Trophoblast cell (in vitro differentiated cells and primary cell): ENCODE data around the gene ELOVL5.

ENCODE experiments used
- DNase-seq, 2 donors: peaks; one replicate each; pipeline ENCODE4 v3.0.0-alpha.2; 2016
- H2AFZ ChIP-seq: 2 replicates; pipeline ENCODE4 v1.6.1; 2013; ENCODE audit warnings: low read length, moderate library complexity, mild to moderate bottlenecking; ENCODE audit not compliant: insufficient read depth, poor library complexity
- H2AK5ac ChIP-seq: 2 replicates; pipeline ENCODE4 v1.6.1; 2013; ENCODE audit warnings: mild to moderate bottlenecking, low read length
- H2BK120ac ChIP-seq: 2 replicates; pipeline ENCODE4 v1.6.1; 2013; ENCODE audit warnings: low read length, mild to moderate bottlenecking, moderate library complexity; ENCODE audit not compliant: insufficient read depth, poor library complexity
- H2BK12ac ChIP-seq: 2 replicates; pipeline ENCODE4 v1.6.1; 2013; ENCODE audit warnings: mild to moderate bottlenecking, low read length, moderate library complexity
- H2BK5ac ChIP-seq: 2 replicates; pipeline ENCODE4 v1.6.1; 2013; ENCODE audit warnings: low read length, low read depth, moderate library complexity, mild to moderate bottlenecking; ENCODE audit not compliant: poor library complexity
- H3K14ac ChIP-seq: 2 replicates; pipeline ENCODE4 v1.6.1; 2013; ENCODE audit warnings: mild to moderate bottlenecking, low read length
- H3K18ac ChIP-seq: 2 replicates; pipeline ENCODE4 v1.6.1; 2013; ENCODE audit warnings: mild to moderate bottlenecking, low read length
- H3K23ac ChIP-seq: 2 replicates; pipeline ENCODE4 v1.6.1; 2013; ENCODE audit warnings: low read length
- H3K27ac ChIP-seq: 2 replicates; pipeline ENCODE4 v1.5.1; 2013; ENCODE audit warnings: low read depth, mild to moderate bottlenecking, inconsistent platforms, low read length, moderate library complexity
- H3K27me3 ChIP-seq: 2 replicates; pipeline ENCODE4 v1.6.1; 2013; ENCODE audit warnings: inconsistent platforms, mild to moderate bottlenecking, low read length, moderate library complexity; ENCODE audit not compliant: insufficient read depth
- H3K36me3 ChIP-seq, 2 experiments: 1 replicate in 1 of 2; 2 replicates in 1 of 2; pipeline ENCODE4 v1.6.1; 2013; ENCODE audit warnings: low read length in 2 of 2, mild to moderate bottlenecking in 2 of 2, moderate library complexity in 1 of 2; ENCODE audit not compliant: insufficient read depth in 2 of 2, control insufficient read depth in 1 of 2
- H3K4ac ChIP-seq: 2 replicates; pipeline ENCODE4 v1.6.1; 2013; ENCODE audit warnings: low read depth, mild to moderate bottlenecking, low read length, moderate library complexity
- H3K4me1 ChIP-seq, 2 experiments: 1 replicate in 1 of 2; 2 replicates in 1 of 2; pipeline ENCODE4 v1.6.1; 2013; ENCODE audit warnings: low read length in 2 of 2, mild to moderate bottlenecking in 2 of 2, moderate library complexity in 1 of 2; ENCODE audit not compliant: insufficient read depth in 2 of 2, control insufficient read depth in 1 of 2
- H3K4me2 ChIP-seq: 2 replicates; pipeline ENCODE4 v1.6.1; 2013; ENCODE audit warnings: inconsistent platforms, mild to moderate bottlenecking, low read length, moderate library complexity
- H3K4me3 ChIP-seq: 2 replicates; pipeline ENCODE4 v1.5.1; 2013; ENCODE audit warnings: mild to moderate bottlenecking, low read depth, low read length, inconsistent platforms
- H3K79me1 ChIP-seq: one replicate; pipeline ENCODE4 v1.6.1; 2013; ENCODE audit warnings: low read length
- H3K79me2 ChIP-seq: 2 replicates; pipeline ENCODE4 v1.6.1; 2013; ENCODE audit warnings: low read length, mild to moderate bottlenecking; ENCODE audit not compliant: control insufficient read depth, insufficient read depth, poor library complexity
- H3K9ac ChIP-seq: 2 replicates; pipeline ENCODE4 v1.6.1; 2013; ENCODE audit warnings: mild to moderate bottlenecking, low read length
- H3K9me3 ChIP-seq: 2 replicates; pipeline ENCODE4 v1.6.1; 2013; ENCODE audit warnings: low read depth, mild to moderate bottlenecking, control low read depth, inconsistent platforms, low read length; ENCODE audit not compliant: insufficient read depth
- H4K12ac ChIP-seq: 2 replicates; pipeline ENCODE4 v1.6.1; 2013; ENCODE audit warnings: low read depth, mild to moderate bottlenecking, low read length, moderate library complexity
- H4K8ac ChIP-seq: 2 replicates; pipeline ENCODE4 v1.6.1; 2013; ENCODE audit warnings: low read depth, mild to moderate bottlenecking, low read length, moderate library complexity
- H4K91ac ChIP-seq: one replicate; pipeline ENCODE4 v1.6.1; 2013; ENCODE audit warnings: low read depth, mild to moderate bottlenecking, low read length, moderate library complexity
- WGBS: extraction: QIAGEN DNeasy Blood & Tissue Kit; methylation state at CpG from one replicate; pipeline ENCODE4 v1.1.7; 2013; ENCODE audit warnings: missing lambda C conversion rate; ENCODE audit not compliant: insufficient read length, insufficient coverage; ENCODE audit errors: extremely low coverage; 5-methylcytosine and 5-hydroxymethylcytosine counted together

The ELOVL5 gene

DNA sequence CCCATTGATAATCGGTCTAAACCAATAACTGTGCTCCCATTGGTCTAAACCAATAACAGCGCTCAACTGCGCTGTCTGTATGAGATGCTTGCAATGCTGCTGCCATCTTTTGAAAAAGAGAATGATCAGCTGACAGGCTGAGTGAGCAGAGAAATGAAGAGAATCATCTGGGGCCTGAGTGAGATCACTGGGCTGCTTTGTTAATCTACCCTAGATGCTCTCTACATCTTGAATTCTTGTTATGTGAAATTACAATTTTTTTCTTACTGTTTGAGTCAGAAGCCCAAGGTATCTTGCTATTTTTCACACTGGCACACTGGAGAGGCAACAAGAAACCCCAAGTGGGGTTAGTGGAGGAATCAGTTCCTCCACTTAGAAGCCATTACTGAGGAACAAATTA is 108.6 kb downstream of the ELOVL5 start:
- Histone ChIP-seq H3K9me3 (peaks cover 1% of the 10 kb centered on the region), H4K91ac (no peak overlapping the region), H3K4me3 (no peak overlapping the region), H3K36me3 (no peaks in the 10 kb centered on the region), H3K9ac (no peak overlapping the region), H3K27me3 (no peaks in the 10 kb centered on the region), H3K4me1 (no peaks in the 10 kb centered on the region), H3K79me2 (no peaks in the 10 kb centered on the region), H2AK5ac (no peak overlapping the region), H2BK12ac (no peak overlapping the region), H3K4me2 (no peak overlapping the region), H3K79me1 (no peaks in the 10 kb centered on the region), H2BK5ac (no peak overlapping the region), H3K4ac (no peak overlapping the region), H2BK120ac (no peak overlapping the region), H4K12ac (no peak overlapping the region), H3K23ac (no peak overlapping the region), H4K8ac (no peak overlapping the region), H3K18ac (no peak overlapping the region), H2AFZ (no peak overlapping the region), H3K14ac (no peak overlapping the region), H3K27ac (no peak overlapping the region)
- DNase-seq: no peak
- no CpG with 5 or more reads among the region's 3 CpGs for whole genome bisulfite sequencing

- Histone ChIP-seq H4K12ac (no peak overlapping the region), H3K14ac (no peak overlapping the region), H3K23ac (no peak overlapping the region), H3K4me2 (no peak overlapping the region), H2AK5ac (no peak overlapping the region), H4K91ac (no peak overlapping the region), H3K79me2 (no peaks in the 10 kb centered on the region), H2BK5ac (no peak overlapping the region), H3K9me3 (peaks cover 1% of the 10 kb centered on the region), H3K4ac (no peak overlapping the region), H3K36me3 (no peaks in the 10 kb centered on the region), H3K27me3 (no peaks in the 10 kb centered on the region), H3K18ac (no peak overlapping the region), H3K4me3 (no peak overlapping the region), H2BK12ac (no peak overlapping the region), H2AFZ (no peak overlapping the region), H3K4me1 (no peaks in the 10 kb centered on the region), H4K8ac (no peak overlapping the region), H3K9ac (no peak overlapping the region), H3K27ac (no peak overlapping the region), H2BK120ac (no peak overlapping the region), H3K79me1 (no peaks in the 10 kb centered on the region)
- DNase-seq: no peak
- no CpG with 5 or more reads among the region's 3 CpGs for WGBS
These were observed 109.2 kb downstream of the ELOVL5 start for GRCh38 chr6:53239526-53239925.

DNA sequence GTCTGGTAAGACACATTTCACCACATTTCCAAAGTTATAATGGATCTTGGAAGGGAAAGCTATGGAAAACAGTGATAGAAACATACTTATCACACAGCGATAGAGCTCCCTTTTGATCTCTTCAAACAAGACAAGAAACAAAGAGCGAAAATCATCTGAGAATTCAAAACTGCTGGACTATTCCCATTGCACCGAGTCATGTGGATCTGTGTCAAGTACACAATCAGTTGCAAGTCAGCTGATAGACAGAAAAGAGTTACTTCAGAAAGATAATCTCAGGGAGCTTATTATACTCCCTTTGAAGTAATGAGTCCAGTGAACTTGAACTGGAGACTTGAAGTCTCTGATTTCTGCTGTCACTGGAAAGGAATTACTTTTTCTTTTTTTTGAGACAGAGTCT is 110.4 kb downstream of the ELOVL5 start:
- no peak overlapping the region for H4K8ac ChIP-seq
- H3K79me1 ChIP-seq: no peaks in the 10 kb centered on the region
- no peak for DNase-seq
- H3K27ac ChIP-seq: no peak overlapping the region
- peaks cover 1% of the 10 kb centered on the region for H3K9me3 ChIP-seq
- H3K4me3 ChIP-seq: no peak overlapping the region
- H3K23ac ChIP-seq: no peak overlapping the region
- H3K4ac ChIP-seq: no peak overlapping the region
- no peaks in the 10 kb centered on the region for H3K4me1 ChIP-seq
- H3K4me2 ChIP-seq: no peak overlapping the region
- H2AFZ ChIP-seq: no peak overlapping the region
- no peak overlapping the region for H3K18ac ChIP-seq
- no peak overlapping the region for H3K9ac ChIP-seq
- H3K14ac ChIP-seq: no peak overlapping the region
- H2AK5ac ChIP-seq: no peak overlapping the region
- no peak overlapping the region for H2BK12ac ChIP-seq
- H2BK5ac ChIP-seq: no peak overlapping the region
- H4K91ac ChIP-seq: no peak overlapping the region
- H3K79me2 ChIP-seq: no peaks in the 10 kb centered on the region
- no peak overlapping the region for H4K12ac ChIP-seq
- no peak overlapping the region for H2BK120ac ChIP-seq
- H3K27me3 ChIP-seq: no peaks in the 10 kb centered on the region
- H3K36me3 ChIP-seq: no peaks in the 10 kb centered on the region
- no CpG with 5 or more reads among the region's 3 CpGs for WGBS

GRCh38 chr6:53236241-53236640 is 112.5 kb downstream of the ELOVL5 start:
- Histone ChIP-seq H3K79me1 (no peaks in the 10 kb centered on the region), H3K4me2 (no peak overlapping the region), H2BK5ac (no peak overlapping the region), H4K12ac (no peak overlapping the region), H3K14ac (no peak overlapping the region), H3K23ac (no peak overlapping the region), H3K27ac (no peak overlapping the region), H2BK12ac (no peak overlapping the region), H2AFZ (no peak overlapping the region), H3K79me2 (no peaks in the 10 kb centered on the region), H2BK120ac (no peak overlapping the region), H3K36me3 (no peaks in the 10 kb centered on the region), H4K91ac (no peak overlapping the region), H4K8ac (no peak overlapping the region), H3K4ac (no peak overlapping the region), H3K9ac (no peak overlapping the region), H3K4me1 (no peaks in the 10 kb centered on the region), H3K18ac (no peak overlapping the region), H3K27me3 (no peaks in the 10 kb centered on the region), H3K9me3 (peaks cover 1% of the 10 kb centered on the region), H3K4me3 (no peak overlapping the region), H2AK5ac (no peak overlapping the region)
- DNase-seq: peak in 1 of 2 donors; percentile 4
- no CpG with 5 or more reads among the region's 3 CpGs for WGBS
